ENCODE results near the gene STPG2. TPM values are rescaled to one million over a fixed set of nuclear protein-coding genes. Genes with fewer than 3 reads are reported as not detected.

The STPG2 gene
- polyA plus RNA-seq, 2 donors = 0.02 TPM; not detected in 1

GRCh38 chr4:97786306-97786920 lies 356.9 kb downstream of the STPG2 start:
- Histone ChIP-seq H3K36me3 (ENCODE audit: control insufficient read depth in 2 of 2, insufficient read depth in 2 of 2, low read length in 1 of 2) (no peaks in the 10 kb centered on the region), H3K27ac (ENCODE audit: low read depth in 2 of 2, low read length in 1 of 2) (no peak overlapping the region), H3K27me3 (ENCODE audit: control insufficient read depth in 1 of 2, insufficient read depth in 2 of 2, low read length in 2 of 2) (no peaks in the 10 kb centered on the region), H3K9me3 (ENCODE audit: control insufficient read depth in 2 of 2, insufficient read depth in 1 of 2, low read depth in 1 of 2, low read length in 1 of 2) (no peaks in the 10 kb centered on the region), H3K4me3 (ENCODE audit: low read depth in 1 of 2, low read length in 2 of 2) (no peak overlapping the region), H3K4me1 (ENCODE audit: control insufficient read depth in 2 of 2, insufficient read depth in 2 of 2, low read length in 1 of 2) (no peaks in the 10 kb centered on the region)
- 85 to 88% methylated on average over 3 of the region's 3 CpGs for WGBS, 2 donors

GRCh38 chr4:97778174-97778573 lies 365.1 kb downstream of the STPG2 start:
- Histone ChIP-seq H3K4me1 (ENCODE audit: control insufficient read depth in 2 of 2, insufficient read depth in 2 of 2, low read length in 1 of 2) (no peaks in the 10 kb centered on the region), H3K4me3 (ENCODE audit: low read depth in 1 of 2, low read length in 2 of 2) (no peak overlapping the region), H3K9me3 (ENCODE audit: control insufficient read depth in 2 of 2, insufficient read depth in 1 of 2, low read depth in 1 of 2, low read length in 1 of 2) (peaks cover 0 to 4% of the 10 kb centered on the region in 2 donors), H3K27ac (ENCODE audit: low read depth in 2 of 2, low read length in 1 of 2) (no peak overlapping the region), H3K36me3 (ENCODE audit: control insufficient read depth in 2 of 2, insufficient read depth in 2 of 2, low read length in 1 of 2) (no peaks in the 10 kb centered on the region), H3K27me3 (ENCODE audit: control insufficient read depth in 1 of 2, insufficient read depth in 2 of 2, low read length in 2 of 2) (no peaks in the 10 kb centered on the region)
- WGBS, 2 donors = 86 to 93% methylated on average over 10 of the region's 10 CpGs

DNA sequence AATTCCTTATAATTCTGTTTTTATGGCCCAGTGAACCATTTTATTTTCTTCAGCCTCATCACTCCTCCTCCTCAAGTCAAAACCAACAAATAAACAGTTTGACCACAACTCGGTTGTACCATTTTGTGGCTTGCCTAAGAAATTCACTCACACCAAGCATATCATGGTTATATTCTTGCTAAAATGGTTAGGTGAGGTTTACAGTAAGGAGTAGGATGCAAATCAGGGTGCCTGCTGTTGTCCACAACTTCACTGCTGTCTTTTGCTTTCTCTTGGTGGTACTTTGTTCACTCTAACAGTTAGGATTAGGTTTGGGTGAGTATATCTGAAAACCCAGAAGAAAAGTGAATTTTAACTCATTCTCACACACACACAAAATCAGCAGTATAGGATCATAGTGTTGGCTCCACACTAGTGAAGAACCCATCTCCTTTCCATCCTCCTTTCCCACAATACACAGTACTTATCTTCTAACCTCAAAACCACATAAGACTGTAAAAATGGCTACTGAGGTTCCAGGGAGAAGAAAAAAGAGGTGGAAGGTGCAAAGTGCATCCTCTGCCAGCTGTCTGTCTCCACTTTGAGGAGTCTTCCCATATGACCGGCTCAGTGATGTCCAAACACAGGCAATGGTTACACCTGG lies 368.8 kb downstream of the STPG2 start:
- Histone ChIP-seq H3K27me3 (ENCODE audit: control insufficient read depth in 1 of 2, insufficient read depth in 2 of 2, low read length in 2 of 2) (no peaks in the 10 kb centered on the region), H3K9me3 (ENCODE audit: control insufficient read depth in 2 of 2, insufficient read depth in 1 of 2, low read depth in 1 of 2, low read length in 1 of 2) (peaks cover 0 to 4% of the 10 kb centered on the region in 2 donors), H3K27ac (ENCODE audit: low read depth in 2 of 2, low read length in 1 of 2) (no peak overlapping the region), H3K36me3 (ENCODE audit: control insufficient read depth in 2 of 2, insufficient read depth in 2 of 2, low read length in 1 of 2) (no peaks in the 10 kb centered on the region), H3K4me1 (ENCODE audit: control insufficient read depth in 2 of 2, insufficient read depth in 2 of 2, low read length in 1 of 2) (no peaks in the 10 kb centered on the region), H3K4me3 (ENCODE audit: low read depth in 1 of 2, low read length in 2 of 2) (no peak overlapping the region)
- 80 to 85% methylated on average over 2 of the region's 2 CpGs for WGBS, 2 donors

- Histone ChIP-seq H3K4me1 (ENCODE audit: control insufficient read depth in 2 of 2, insufficient read depth in 2 of 2, low read length in 1 of 2) (no peaks in the 10 kb centered on the region), H3K27ac (ENCODE audit: low read depth in 2 of 2, low read length in 1 of 2) (no peak overlapping the region), H3K9me3 (ENCODE audit: control insufficient read depth in 2 of 2, insufficient read depth in 1 of 2, low read depth in 1 of 2, low read length in 1 of 2) (no peaks in the 10 kb centered on the region), H3K4me3 (ENCODE audit: low read depth in 1 of 2, low read length in 2 of 2) (no peak overlapping the region), H3K36me3 (ENCODE audit: control insufficient read depth in 2 of 2, insufficient read depth in 2 of 2, low read length in 1 of 2) (no peaks in the 10 kb centered on the region), H3K27me3 (ENCODE audit: control insufficient read depth in 1 of 2, insufficient read depth in 2 of 2, low read length in 2 of 2) (no peaks in the 10 kb centered on the region)
- WGBS, 2 donors = 59 to 66% methylated on average over 1 of the region's 1 CpG
Observed at GRCh38 chr4:97770222-97770621, 373.1 kb downstream of the STPG2 start.

DNA sequence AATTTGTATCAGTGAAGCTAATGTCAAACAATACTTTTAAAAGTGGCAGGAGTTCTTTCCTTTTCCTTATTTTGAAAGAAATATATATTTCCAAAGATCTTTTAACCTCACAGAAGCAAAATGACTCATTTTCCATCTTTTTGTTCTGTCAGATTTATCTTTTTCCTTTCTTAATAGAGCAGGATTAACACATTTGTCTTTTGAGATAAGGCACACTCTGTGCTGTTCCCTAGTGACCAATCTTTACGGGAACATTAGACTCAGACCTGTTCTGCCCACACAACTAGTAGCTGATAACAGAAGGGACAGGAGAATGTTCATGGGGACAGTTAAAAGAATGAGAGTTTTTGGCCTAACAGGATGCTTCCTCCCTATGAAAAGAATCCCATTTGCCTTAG lies 381.2 kb downstream of the STPG2 start:
- Histone ChIP-seq H3K27ac (ENCODE audit: low read depth in 2 of 2, low read length in 1 of 2) (no peak overlapping the region), H3K36me3 (ENCODE audit: control insufficient read depth in 2 of 2, insufficient read depth in 2 of 2, low read length in 1 of 2) (no peaks in the 10 kb centered on the region), H3K27me3 (ENCODE audit: control insufficient read depth in 1 of 2, insufficient read depth in 2 of 2, low read length in 2 of 2) (no peaks in the 10 kb centered on the region), H3K4me1 (ENCODE audit: control insufficient read depth in 2 of 2, insufficient read depth in 2 of 2, low read length in 1 of 2) (no peaks in the 10 kb centered on the region), H3K9me3 (ENCODE audit: control insufficient read depth in 2 of 2, insufficient read depth in 1 of 2, low read depth in 1 of 2, low read length in 1 of 2) (no peaks in the 10 kb centered on the region), H3K4me3 (ENCODE audit: low read depth in 1 of 2, low read length in 2 of 2) (no peak overlapping the region)
- 39 to 43% methylated on average over 1 of the region's 1 CpG for WGBS, 2 donors

DNA sequence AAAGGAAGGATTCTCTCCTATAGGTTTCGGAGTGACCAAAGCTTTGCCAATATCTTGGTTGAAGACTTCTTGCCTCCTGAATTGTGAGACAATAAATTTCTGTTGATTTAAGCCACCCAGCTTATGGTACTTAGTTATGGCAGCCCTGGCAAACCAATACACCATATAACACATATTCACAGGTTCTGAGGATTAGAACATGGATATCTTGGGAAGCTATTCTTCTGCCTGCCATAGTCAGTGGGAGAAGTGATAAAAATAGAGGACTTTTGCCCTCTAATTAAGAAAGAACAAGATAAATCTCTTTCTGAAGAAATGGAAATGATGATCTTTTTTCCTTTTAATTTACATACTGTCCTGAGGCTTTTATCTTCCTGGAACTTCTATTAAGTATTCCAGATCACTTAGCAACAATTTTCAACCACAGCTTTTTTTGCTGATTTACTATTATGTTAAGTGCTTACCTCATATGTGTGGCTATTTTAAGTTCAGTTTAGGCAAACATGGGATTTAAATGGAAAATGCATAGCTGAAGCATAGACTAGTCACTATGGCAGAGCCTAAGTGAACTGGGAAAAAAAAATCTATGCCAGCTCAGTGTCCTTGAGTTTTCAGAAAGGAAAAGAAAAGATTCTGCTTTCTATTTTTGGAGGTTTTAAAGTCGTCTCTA lies 381.7 kb downstream of the STPG2 start:
- Histone ChIP-seq H3K9me3 (ENCODE audit: control insufficient read depth in 2 of 2, insufficient read depth in 1 of 2, low read depth in 1 of 2, low read length in 1 of 2) (no peaks in the 10 kb centered on the region), H3K4me1 (ENCODE audit: control insufficient read depth in 2 of 2, insufficient read depth in 2 of 2, low read length in 1 of 2) (no peaks in the 10 kb centered on the region), H3K27ac (ENCODE audit: low read depth in 2 of 2, low read length in 1 of 2) (no peak overlapping the region), H3K36me3 (ENCODE audit: control insufficient read depth in 2 of 2, insufficient read depth in 2 of 2, low read length in 1 of 2) (no peaks in the 10 kb centered on the region), H3K4me3 (ENCODE audit: low read depth in 1 of 2, low read length in 2 of 2) (no peak overlapping the region), H3K27me3 (ENCODE audit: control insufficient read depth in 1 of 2, insufficient read depth in 2 of 2, low read length in 2 of 2) (no peaks in the 10 kb centered on the region)
- WGBS, 2 donors = 49 to 54% methylated on average over 2 of the region's 2 CpGs

DNA sequence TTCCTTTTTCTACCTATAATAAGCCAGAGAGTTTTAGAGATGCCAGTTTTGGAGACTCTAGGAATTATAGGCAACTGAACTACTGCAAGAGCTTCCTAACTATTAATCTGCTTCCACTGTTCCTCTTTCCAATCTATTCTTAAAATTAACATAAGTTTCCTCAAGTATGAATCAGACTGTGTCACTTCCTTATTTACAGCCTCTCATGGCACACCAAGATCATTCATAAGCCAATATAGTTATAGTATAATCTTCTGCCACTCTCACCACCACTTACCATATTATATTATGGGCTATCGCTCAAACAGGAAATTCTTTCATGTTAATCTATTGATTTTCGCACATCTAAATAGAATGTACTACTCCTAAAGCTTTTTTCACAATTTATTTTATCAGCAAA lies 383.5 kb downstream of the STPG2 start:
- Histone ChIP-seq H3K4me1 (ENCODE audit: control insufficient read depth in 2 of 2, insufficient read depth in 2 of 2, low read length in 1 of 2) (no peaks in the 10 kb centered on the region), H3K27ac (ENCODE audit: low read depth in 2 of 2, low read length in 1 of 2) (no peak overlapping the region), H3K36me3 (ENCODE audit: control insufficient read depth in 2 of 2, insufficient read depth in 2 of 2, low read length in 1 of 2) (no peaks in the 10 kb centered on the region), H3K4me3 (ENCODE audit: low read depth in 1 of 2, low read length in 2 of 2) (no peak overlapping the region), H3K9me3 (ENCODE audit: control insufficient read depth in 2 of 2, insufficient read depth in 1 of 2, low read depth in 1 of 2, low read length in 1 of 2) (no peaks in the 10 kb centered on the region), H3K27me3 (ENCODE audit: control insufficient read depth in 1 of 2, insufficient read depth in 2 of 2, low read length in 2 of 2) (no peaks in the 10 kb centered on the region)
- WGBS, 2 donors = 92 to 93% methylated on average over 2 of the region's 2 CpGs

GRCh38 chr4:97752599-97752998 lies 390.7 kb downstream of the STPG2 start:
- whole genome bisulfite sequencing, 2 donors = 70 to 83% methylated on average over 1 of the region's 1 CpG
- no peaks in the 10 kb centered on the region for H3K27me3 ChIP-seq (ENCODE audit: control insufficient read depth in 1 of 2, insufficient read depth in 2 of 2, low read length in 2 of 2)

GRCh38 chr4:97747945-97748344 lies 395.3 kb downstream of the STPG2 start:
- WGBS, 2 donors = 65 to 68% methylated on average over 3 of the region's 3 CpGs
- no peak overlapping the region for H3K4me3 ChIP-seq (ENCODE audit: low read depth in 1 of 2, low read length in 2 of 2)

More at GRCh38 chr4:97752599-97752998, 390.7 kb downstream of the STPG2 start:
- Histone ChIP-seq H3K4me3 (ENCODE audit: low read depth in 1 of 2, low read length in 2 of 2) (no peak overlapping the region), H3K9me3 (ENCODE audit: control insufficient read depth in 2 of 2, insufficient read depth in 1 of 2, low read depth in 1 of 2, low read length in 1 of 2) (no peaks in the 10 kb centered on the region), H3K4me1 (ENCODE audit: control insufficient read depth in 2 of 2, insufficient read depth in 2 of 2, low read length in 1 of 2) (no peaks in the 10 kb centered on the region), H3K27ac (ENCODE audit: low read depth in 2 of 2, low read length in 1 of 2) (no peak overlapping the region), H3K36me3 (ENCODE audit: control insufficient read depth in 2 of 2, insufficient read depth in 2 of 2, low read length in 1 of 2) (no peaks in the 10 kb centered on the region)

More at GRCh38 chr4:97747945-97748344, 395.3 kb downstream of the STPG2 start:
- H3K4me1 ChIP-seq (ENCODE audit: control insufficient read depth in 2 of 2, insufficient read depth in 2 of 2, low read length in 1 of 2) = no peaks in the 10 kb centered on the region
- no peaks in the 10 kb centered on the region for H3K36me3 ChIP-seq (ENCODE audit: control insufficient read depth in 2 of 2, insufficient read depth in 2 of 2, low read length in 1 of 2)
- no peaks in the 10 kb centered on the region for H3K27me3 ChIP-seq (ENCODE audit: control insufficient read depth in 1 of 2, insufficient read depth in 2 of 2, low read length in 2 of 2)
- H3K27ac ChIP-seq (ENCODE audit: low read depth in 2 of 2, low read length in 1 of 2) = no peak overlapping the region
- no peaks in the 10 kb centered on the region for H3K9me3 ChIP-seq (ENCODE audit: control insufficient read depth in 2 of 2, insufficient read depth in 1 of 2, low read depth in 1 of 2, low read length in 1 of 2)

Measured in esophagus (tissue), 2 donors.